Anterior cingulate cortex (tissue), 58 donors: ENCODE data around the gene TRIM38.
"Not testable (repeated sequence)": the region's sequence is repeated elsewhere in the genome, so short reads cannot be mapped to it uniquely, and the experiment has no call there.

Experiments used
- DNase-seq, 58 donors: peaks; one replicate each; lab custom pipeline; 2025; lab: John Stamatoyannopoulos, UW

TRIM38 gene

GRCh38 chr6:25935953-25936352, 26.6 kb upstream of the TRIM38 start:
- DNase-seq: no peak

DNA sequence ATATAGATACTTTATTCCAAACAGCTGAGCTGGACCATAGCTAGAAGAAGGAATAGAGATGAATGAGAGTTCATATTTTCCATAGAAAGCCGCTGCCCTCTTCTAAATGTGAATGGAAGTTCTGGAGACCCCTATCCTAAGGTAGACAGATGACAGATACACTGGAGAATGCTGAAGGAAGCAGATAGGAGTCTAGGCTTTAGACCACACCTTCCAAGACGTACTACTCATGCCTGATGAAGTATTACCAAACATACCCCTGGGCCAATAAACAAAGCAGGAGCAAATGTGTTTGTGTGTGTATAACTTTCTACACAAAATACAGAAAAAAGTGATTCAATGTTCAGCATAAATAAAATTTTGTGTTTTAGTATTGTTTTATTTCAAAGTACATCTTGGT, 23.0 kb upstream of the TRIM38 start:
- DNase-seq: no peak

GRCh38 chr6:25942561-25943147, 19.9 kb upstream of the TRIM38 start:
- peak in 2 of 58 donors; percentile 4 to 33 for DNase-seq

DNA sequence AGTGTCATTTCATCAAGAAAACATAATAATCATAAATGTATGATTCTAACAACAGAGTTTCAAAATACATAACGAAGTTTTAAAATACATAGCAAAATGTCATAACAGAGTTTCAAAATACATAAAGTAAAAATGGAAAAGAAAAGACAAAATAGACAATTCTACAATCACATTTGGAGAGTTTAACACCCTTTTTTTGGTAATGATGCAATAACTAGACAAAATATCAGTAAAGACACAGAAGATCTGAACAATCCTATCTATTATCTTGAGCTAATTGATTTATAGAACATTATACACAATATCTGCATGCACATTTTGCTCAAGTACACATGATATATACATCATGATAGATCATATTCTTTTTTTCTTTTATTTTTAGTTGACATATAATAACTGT, 18.7 kb upstream of the TRIM38 start:
- no peak for DNase-seq

DNA sequence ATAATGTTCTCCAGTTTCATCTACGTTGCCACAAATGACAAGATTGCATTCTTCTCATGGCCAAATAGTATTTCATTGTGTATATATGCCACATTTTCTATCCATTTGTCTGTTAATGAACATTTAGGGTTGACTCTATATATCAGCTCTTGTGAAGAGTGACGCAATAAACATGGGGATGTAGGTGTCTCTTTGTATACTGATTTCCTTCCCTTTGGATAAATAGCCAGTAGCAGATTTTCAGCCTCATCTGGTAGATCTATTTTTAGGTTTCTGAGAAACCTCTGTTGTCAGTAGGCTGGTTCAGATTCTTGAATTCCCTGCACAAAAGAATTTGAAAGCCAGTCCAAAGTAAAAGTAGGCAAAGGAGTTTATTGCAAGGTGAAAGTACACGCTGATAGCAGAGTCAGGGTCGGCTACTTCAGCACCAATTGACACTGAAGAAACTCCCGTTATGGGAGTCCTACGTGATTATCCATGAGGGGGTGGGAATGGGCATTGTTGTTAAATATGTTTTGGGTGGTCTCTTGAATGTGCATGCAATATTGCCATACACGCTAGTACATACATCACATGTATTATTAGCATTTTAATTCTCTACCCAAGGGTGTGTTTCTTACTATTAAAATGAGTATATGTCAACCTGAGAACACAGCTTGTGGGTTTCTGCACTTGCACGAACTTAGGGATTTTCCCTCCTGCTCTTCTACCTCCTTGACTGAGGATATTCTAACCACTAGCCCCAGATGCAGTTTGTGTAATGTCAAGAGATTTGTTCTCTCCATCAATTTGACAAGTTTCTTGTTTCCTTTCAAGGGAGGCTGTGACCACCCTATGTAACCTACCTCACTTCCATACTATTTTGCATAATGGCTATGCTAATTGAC, 17.7 kb upstream of the TRIM38 start:
- DNase-seq: no peak

DNA sequence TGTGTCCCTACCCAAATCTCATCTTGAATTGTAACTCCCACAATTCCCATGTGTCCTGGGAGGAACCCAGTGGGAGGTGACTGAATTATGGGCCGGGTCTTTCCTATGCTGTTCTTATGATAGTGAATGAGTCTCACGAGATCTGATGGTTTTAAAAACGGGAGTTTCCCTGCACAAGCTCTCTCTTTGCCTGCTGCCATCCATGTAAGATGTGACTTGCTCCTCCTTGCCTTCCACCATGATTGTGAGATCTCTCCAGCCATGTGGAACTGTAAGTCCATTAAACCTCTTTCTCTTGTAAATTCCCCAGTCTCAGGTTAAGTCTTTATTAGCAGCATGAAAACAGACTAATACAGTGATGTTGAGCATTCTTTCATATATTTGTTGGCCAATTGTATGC, 16.9 kb upstream of the TRIM38 start:
- DNase-seq: not testable (repeated sequence)

- DNase-seq: no peak
Measured at GRCh38 chr6:25946631-25947030, 16.0 kb upstream of the TRIM38 start.

- DNase-seq: not testable (repeated sequence)
Measured at GRCh38 chr6:25947492-25947891, 15.1 kb upstream of the TRIM38 start.

DNA sequence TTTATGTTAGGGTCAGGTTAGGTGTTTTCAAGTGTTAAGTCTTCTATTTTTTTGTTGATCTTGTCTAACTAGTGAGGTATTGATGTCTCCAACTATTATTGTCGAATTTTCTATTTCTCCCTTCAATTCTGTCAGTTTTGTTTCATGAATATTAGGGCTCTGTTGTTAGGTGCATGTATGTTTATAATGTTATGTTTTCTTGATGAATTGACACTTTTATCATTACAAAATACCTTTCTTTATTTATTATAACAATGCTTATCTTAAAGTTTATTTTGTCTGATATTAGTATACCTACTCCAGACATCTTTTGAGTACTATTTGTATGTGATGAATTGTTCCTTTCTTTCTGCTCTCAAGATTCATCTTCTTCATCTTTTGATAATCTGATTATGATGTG, 12.9 kb upstream of the TRIM38 start:
- no peak for DNase-seq

- DNase-seq: no peak
Measured at GRCh38 chr6:25950297-25950696, 12.3 kb upstream of the TRIM38 start.

DNA sequence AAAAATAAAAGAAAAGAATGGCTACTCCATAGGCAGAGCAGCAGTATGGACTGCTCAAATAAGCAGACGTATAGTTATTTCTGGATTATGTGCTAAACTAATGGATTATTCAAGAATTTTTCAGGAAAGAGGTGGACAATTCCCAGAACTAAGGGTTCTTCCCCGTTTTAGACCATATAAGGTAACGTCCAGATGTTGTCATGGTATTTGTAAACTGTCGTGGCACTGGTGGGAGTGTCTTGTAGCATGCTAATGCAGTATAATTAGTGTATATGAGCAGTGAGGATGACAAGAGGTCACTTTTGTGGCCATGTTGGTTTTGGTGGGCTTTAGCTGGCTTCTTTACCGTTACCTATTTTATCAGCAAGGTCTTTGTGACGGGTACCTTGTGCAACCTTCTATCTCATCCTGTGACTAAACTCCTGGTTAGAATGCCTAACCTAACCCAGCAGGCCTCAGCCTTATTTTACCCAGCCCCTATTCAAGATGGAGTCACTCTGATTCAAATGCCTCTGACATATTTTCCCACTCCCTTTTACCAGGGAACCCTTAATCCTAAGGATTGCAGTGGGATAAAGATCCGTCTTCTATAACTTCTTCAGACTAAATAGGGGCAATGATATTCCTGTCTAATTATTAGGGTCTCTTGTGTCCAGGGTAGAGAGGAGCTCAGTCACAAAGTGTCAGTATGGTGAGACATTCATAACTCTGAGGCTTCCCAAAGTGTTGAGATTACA, 11.1 kb upstream of the TRIM38 start:
- no peak for DNase-seq

DNA sequence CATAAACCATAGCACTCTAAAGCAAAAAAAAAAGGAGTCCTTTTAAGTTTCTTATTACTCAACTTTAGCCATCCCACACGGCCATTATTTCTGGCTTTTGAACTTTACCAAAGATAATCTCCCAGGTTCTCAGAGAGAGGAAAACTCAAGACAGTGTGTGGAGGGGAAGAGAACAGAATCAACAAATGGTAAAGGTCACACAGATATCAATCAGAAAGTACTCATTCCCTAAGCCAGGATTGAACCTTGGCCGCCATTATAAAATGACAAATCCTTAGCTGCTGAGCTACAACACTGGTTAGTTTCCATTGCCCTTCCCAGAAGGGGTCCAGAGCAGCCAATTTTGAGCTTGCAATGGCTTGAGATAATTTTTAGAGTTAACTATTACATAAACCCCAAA, 10.1 kb upstream of the TRIM38 start:
- no peak for DNase-seq

DNA sequence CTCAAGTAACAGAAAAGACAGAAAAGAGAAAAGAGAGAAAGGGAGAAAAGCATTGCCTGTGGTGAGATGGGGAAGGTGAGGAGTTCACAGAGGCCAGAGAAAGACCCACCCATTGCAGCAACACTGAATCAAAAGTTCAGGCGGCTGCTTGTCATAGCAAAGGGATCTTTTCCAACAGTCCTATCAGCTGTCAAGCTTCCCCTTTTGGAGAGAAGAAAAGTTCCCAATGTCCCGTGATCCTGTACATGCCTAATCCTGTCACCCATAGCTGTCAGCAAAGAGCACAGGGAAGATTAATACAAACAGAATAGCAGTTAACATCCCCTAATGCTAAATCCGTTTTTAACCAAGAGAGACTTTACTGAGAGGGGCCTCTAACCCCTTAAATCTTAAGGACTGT, 8.9 kb upstream of the TRIM38 start:
- DNase-seq: no peak

- DNase-seq: no peak
Measured at GRCh38 chr6:25954756-25955155, 7.8 kb upstream of the TRIM38 start.

DNA sequence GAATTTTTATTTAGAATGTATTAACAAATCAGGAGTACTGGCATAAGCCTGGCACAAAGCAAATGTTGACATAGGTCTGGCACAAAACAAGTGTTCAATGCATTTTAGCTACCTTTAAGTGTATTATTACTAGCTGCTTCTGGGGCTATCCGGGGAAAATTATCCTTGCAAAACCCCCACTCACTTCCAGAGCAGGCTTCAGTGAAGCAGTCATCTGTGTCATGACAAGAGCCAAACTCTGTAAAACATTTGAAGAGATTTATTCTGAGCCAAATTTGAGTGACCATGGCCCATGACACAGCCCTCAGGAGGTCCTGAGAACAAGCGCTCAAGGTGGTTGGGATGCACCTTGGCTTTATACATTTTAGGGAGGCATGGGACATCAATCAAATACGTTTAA, 6.4 kb upstream of the TRIM38 start:
- DNase-seq: no peak

DNA sequence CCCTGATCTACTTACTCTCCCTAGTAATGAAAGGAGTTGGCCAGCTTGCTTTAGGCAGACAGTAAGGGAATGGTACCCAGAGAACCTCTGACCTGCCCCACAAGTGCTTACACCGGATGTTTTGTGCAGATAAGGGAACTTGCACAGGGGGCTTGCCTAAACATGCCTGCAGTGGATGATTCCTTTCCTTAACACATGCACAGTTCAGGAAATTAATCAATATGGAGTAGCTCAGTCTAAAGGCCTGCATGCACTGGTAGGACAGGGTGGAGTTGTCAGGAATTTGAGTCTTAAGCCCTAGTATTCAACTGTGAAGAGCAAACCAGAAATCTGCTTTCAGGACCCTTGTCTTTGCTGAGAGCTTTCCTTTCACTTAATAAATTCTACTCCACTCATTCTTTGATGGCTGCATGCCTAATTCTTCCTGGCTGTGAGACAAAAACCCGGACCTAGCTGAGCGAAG, 3.9 kb upstream of the TRIM38 start:
- no peak for DNase-seq

GRCh38 chr6:25959890-25960536, 2.6 kb upstream of the TRIM38 start:
- no peak for DNase-seq

GRCh38 chr6:25960734-25961133, 1.9 kb upstream of the TRIM38 start:
- DNase-seq: no peak

- DNase-seq: no peak
Measured at GRCh38 chr6:25961619-25962148, 918 bp upstream of the TRIM38 start.

DNA sequence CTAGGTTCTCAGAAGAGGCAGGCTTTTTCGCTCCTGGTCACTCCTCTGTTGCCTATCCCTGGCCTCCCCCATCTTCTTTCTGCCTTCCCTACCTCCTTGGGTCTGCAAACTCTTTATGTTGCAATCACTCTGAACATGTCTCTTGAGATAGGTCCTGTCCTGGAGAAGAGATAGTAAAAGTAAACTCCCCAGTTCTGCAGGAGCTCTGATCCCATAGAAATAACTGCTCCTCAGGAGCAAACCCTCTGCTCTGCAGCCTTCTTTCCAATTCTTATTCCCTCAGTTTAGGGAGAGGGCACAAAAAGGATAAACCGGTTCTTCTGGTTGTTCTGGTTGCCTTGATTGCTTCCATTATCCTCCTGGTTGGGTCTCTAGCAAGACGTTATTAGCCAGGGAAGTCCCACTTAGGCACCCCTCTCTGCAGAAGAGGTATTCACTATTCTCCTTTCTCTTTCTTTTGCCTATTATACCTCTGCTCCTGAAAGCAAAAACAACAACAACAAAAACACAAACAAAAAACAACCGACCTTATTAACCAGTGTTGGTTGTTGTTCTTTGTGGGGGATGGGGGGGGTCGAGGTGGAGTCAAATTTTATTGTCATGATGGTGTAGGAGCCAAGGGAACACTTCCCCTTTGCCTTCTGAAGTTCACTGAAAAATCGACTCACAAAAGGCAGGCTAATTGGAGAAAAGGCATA, 973 bp downstream of the TRIM38 start:
- no peak for DNase-seq
